ENCODE results near the gene GRM5.

DNA sequence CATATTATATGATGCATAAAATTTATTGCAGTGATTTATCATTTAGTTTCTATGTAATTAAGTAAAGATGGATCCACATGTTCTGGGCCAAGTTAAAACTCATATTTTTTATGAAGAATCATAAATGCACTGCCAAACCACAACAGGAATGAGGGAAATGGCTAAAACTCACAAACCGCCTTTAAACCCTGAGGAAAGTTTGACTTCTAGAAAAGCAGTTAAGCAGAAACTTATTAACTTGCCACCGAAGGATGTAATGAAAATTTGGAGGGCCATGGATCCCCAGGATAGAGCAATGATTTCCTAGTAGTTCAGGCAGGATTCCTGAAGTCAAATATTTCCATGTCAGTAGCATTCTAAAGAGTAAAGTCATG, 510.0 kb downstream of the GRM5 start:
- TF ChIP-seq, protein P1, sequence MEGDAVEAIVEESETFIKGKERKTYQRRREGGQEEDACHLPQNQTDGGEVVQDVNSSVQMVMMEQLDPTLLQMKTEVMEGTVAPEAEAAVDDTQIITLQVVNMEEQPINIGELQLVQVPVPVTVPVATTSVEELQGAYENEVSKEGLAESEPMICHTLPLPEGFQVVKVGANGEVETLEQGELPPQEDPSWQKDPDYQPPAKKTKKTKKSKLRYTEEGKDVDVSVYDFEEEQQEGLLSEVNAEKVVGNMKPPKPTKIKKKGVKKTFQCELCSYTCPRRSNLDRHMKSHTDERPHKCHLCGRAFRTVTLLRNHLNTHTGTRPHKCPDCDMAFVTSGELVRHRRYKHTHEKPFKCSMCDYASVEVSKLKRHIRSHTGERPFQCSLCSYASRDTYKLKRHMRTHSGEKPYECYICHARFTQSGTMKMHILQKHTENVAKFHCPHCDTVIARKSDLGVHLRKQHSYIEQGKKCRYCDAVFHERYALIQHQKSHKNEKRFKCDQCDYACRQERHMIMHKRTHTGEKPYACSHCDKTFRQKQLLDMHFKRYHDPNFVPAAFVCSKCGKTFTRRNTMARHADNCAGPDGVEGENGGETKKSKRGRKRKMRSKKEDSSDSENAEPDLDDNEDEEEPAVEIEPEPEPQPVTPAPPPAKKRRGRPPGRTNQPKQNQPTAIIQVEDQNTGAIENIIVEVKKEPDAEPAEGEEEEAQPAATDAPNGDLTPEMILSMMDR (IDR thresholded peaks at IDR 0.05; ENCODE audit: low read depth, low read length) = no peak
- TF ChIP-seq EZH2phosphoT487 (IDR thresholded peaks at IDR 0.05; ENCODE audit: low read depth) = no peak
